HepG2 (cell line): Measurements from ENCODE around the gene ACE. TPM values are rescaled to one million over a fixed set of nuclear protein-coding genes. Genes with fewer than 3 reads are reported as not detected.
A peak's percentile ranks its signal among the peaks of the same experiment; 100 is the strongest.

Experiments
- ADNP ChIP-seq: sonication (generic); formaldehyde crosslinking; IDR thresholded peaks from 2 replicates; pipeline ENCODE4 v1.4.0; 2020; ENCODE audit warnings: missing genetic modification reagents
- BORCS8-MEF2B ChIP-seq: sonication (generic); formaldehyde crosslinking; IDR thresholded peaks from 2 replicates; pipeline ENCODE4 v1.8.0; 2022; ENCODE audit warnings: mild to moderate bottlenecking, missing genetic modification reagents
- CHD2 ChIP-seq: IDR thresholded peaks from 2 replicates; pipeline ENCODE4 v1.6.1; 2011; ENCODE audit warnings: low read depth, low read length, improper control_type of control experiment
- FOXP4 ChIP-seq: sonication (generic); formaldehyde crosslinking; IDR thresholded peaks from 2 replicates; pipeline ENCODE4 v1.4.0; 2020; ENCODE audit warnings: missing genetic modification reagents
- HCFC1 ChIP-seq: fragments of 150-350 bp; IDR thresholded peaks from 2 replicates; pipeline ENCODE4 v1.6.1; 2014; ENCODE audit warnings: low read depth, low read length
- HMGA1 ChIP-seq: sonication (generic); formaldehyde crosslinking; conservative IDR thresholded peaks from 2 replicates; pipeline ENCODE4 v1.4.0; 2020; ENCODE audit warnings: missing genetic modification reagents
- PHF8 ChIP-seq: sonication (generic); formaldehyde crosslinking; IDR thresholded peaks from 2 replicates; pipeline ENCODE4 v1.5.0; 2020; ENCODE audit warnings: missing genetic modification reagents
- REXO4 ChIP-seq: sonication (generic); formaldehyde crosslinking; IDR thresholded peaks from 2 replicates; pipeline ENCODE4 v1.8.0; 2022; ENCODE audit warnings: missing genetic modification reagents, mild to moderate bottlenecking, borderline replicate concordance
- SIN3B ChIP-seq: fragments of 150-350 bp; IDR thresholded peaks from 2 replicates; pipeline ENCODE4 v1.6.1; 2014; ENCODE audit warnings: low read length
- SMAD1 ChIP-seq: sonication (generic); formaldehyde crosslinking; IDR thresholded peaks from 2 replicates; pipeline ENCODE4 v1.4.0; 2020; ENCODE audit warnings: missing genetic modification reagents, low read depth, mild to moderate bottlenecking, borderline replicate concordance
- U2AF2 ChIP-seq: fragments of 200-400 bp; formaldehyde crosslinking; IDR thresholded peaks from 2 replicates; pipeline ENCODE4 v1.6.1; 2017; ENCODE audit warnings: low read depth, mild to moderate bottlenecking, low read length
- ZBTB46 ChIP-seq: sonication (generic); formaldehyde crosslinking; IDR thresholded peaks from 2 replicates; pipeline ENCODE4 v1.4.0; 2020; ENCODE audit warnings: mild to moderate bottlenecking, missing genetic modification reagents, borderline replicate concordance
- ZMAT5 ChIP-seq: sonication (generic); formaldehyde crosslinking; IDR thresholded peaks from 2 replicates; pipeline ENCODE4 v1.5.0; 2020; ENCODE audit warnings: mild to moderate bottlenecking, low read depth, missing genetic modification reagents, borderline replicate concordance
- ZNF207 ChIP-seq: fragments of 450-650 bp; IDR thresholded peaks from 2 replicates; pipeline ENCODE4 v1.6.1; 2016; ENCODE audit warnings: antibody characterized with exemption, borderline replicate concordance
- ZNF710 ChIP-seq: sonication (generic); formaldehyde crosslinking; IDR thresholded peaks from 2 replicates; pipeline ENCODE4 v1.5.0; 2020; ENCODE audit warnings: mild to moderate bottlenecking, missing genetic modification reagents, borderline replicate concordance
- polyA plus RNA-seq, 8 experiments: library from polyadenylated mRNA; depleted of rRNA in 3 of 8; stranded (reverse) in 7 of 8; unstranded in 1 of 8; fragments of >200 nt; fragmentation: Illumina TruSeq in 4 of 8; extraction: Trizol in 4 of 8; gene quantifications; 2 replicates each; pipeline versions ENCODE4 v1.2.1 to v1.2.3, GENCODE V29; 2011 to 2016; ENCODE audit warnings: low read depth in 4 of 8, missing spikeins in 1 of 8, mixed read lengths in 1 of 8; ENCODE audit not compliant: insufficient read depth in 1 of 8
- total RNA-seq, 5 experiments: library from RNA; depleted of rRNA; stranded (reverse); fragments of >200 nt; fragmentation: Illumina TruSeq; extraction: Trizol; gene quantifications; 2 replicates each; pipeline ENCODE4 v1.2.3, GENCODE V29; 2016; ENCODE audit warnings: low read depth in 1 of 5
- TF ChIP-seq, protein P1 (sequence below): sonication (generic); formaldehyde crosslinking; IDR thresholded peaks from 2 replicates; pipeline ENCODE4 v1.4.0; 2020; ENCODE audit warnings: missing genetic modification reagents; ENCODE audit errors: not compliant biosample characterization
- TF ChIP-seq, protein P2 (sequence below): IDR thresholded peaks from 2 replicates; pipeline ENCODE4 v1.6.1; 2012; ENCODE audit warnings: inconsistent platforms
- TF ChIP-seq, protein P3 (sequence below): sonication (generic); formaldehyde crosslinking; IDR thresholded peaks from 2 replicates; pipeline ENCODE4 v1.4.0; 2020; ENCODE audit warnings: missing genetic modification reagents
- TF ChIP-seq, protein P4 (sequence below): sonication (generic); formaldehyde crosslinking; IDR thresholded peaks from 2 replicates; pipeline ENCODE4 v1.4.0; 2020; ENCODE audit warnings: mild to moderate bottlenecking, missing genetic modification reagents

ACE gene
- total and polyA plus RNA-seq, 2 of the 13 experiments (the other 11 are each of a cell fraction or from before 2014, with no cell fraction given): 0.08 to 0.13 TPM

DNA sequence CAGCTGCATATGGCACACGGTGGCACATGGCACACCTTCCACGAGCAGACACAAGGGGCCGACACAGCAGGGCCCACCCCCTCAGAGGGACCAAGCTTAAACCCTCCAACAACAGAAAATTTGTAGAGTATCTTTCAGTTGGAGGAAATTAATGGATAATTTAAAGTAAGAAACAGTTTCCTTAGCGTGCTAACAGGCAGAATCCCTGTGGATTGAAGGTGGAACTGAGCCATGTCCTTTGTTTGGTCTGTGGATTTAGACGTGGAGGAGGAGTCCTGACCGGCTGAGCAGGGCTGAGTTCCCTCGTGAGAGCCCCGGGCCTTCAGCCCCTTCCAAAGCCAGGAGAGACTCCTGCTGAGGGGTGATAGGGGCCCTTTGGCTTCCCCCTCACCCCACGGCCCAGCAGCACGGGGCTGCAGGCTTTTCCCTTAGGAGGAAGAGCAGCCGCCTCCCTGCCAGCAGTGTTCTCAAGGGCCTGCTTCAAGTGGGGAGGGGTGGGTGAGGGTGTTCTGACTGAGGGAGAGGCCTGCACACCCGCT, 29.3 kb upstream of the ACE start (continued):
- no peak for TF ChIP-seq FOXP4 (CRISPR knock-in tag)
- TF ChIP-seq, protein P1, sequence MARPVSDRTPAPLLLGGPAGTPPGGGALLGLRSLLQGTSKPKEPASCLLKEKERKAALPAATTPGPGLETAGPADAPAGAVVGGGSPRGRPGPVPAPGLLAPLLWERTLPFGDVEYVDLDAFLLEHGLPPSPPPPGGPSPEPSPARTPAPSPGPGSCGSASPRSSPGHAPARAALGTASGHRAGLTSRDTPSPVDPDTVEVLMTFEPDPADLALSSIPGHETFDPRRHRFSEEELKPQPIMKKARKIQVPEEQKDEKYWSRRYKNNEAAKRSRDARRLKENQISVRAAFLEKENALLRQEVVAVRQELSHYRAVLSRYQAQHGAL (CRISPR knock-in tag): no peak
- TF ChIP-seq BORCS8-MEF2B: 0 out of 2 replicates have a peak, but pooled peaks have one; percentile 33
- no peak for TF ChIP-seq ZBTB46 (CRISPR knock-in tag)
- no peak for TF ChIP-seq U2AF2
- TF ChIP-seq REXO4 (CRISPR knock-in tag): no peak
- no peak for TF ChIP-seq CHD2
- no peak for TF ChIP-seq HCFC1
- TF ChIP-seq, protein P2, sequence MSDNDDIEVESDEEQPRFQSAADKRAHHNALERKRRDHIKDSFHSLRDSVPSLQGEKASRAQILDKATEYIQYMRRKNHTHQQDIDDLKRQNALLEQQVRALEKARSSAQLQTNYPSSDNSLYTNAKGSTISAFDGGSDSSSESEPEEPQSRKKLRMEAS: 0 out of 2 replicates have a peak, but pooled peaks have one; percentile 24
- no peak for TF ChIP-seq ZMAT5 (CRISPR knock-in tag)
- TF ChIP-seq ADNP (CRISPR knock-in tag): no peak
- TF ChIP-seq ZNF207: no peak
- no peak for TF ChIP-seq SIN3B
- no peak for TF ChIP-seq SMAD1 (CRISPR knock-in tag)
- no peak for TF ChIP-seq ZNF710 (CRISPR knock-in tag)
- 0 out of 2 replicates have a peak, but pooled peaks have one; percentile 21 for TF ChIP-seq PHF8 (CRISPR knock-in tag)
- TF ChIP-seq, protein P3, sequence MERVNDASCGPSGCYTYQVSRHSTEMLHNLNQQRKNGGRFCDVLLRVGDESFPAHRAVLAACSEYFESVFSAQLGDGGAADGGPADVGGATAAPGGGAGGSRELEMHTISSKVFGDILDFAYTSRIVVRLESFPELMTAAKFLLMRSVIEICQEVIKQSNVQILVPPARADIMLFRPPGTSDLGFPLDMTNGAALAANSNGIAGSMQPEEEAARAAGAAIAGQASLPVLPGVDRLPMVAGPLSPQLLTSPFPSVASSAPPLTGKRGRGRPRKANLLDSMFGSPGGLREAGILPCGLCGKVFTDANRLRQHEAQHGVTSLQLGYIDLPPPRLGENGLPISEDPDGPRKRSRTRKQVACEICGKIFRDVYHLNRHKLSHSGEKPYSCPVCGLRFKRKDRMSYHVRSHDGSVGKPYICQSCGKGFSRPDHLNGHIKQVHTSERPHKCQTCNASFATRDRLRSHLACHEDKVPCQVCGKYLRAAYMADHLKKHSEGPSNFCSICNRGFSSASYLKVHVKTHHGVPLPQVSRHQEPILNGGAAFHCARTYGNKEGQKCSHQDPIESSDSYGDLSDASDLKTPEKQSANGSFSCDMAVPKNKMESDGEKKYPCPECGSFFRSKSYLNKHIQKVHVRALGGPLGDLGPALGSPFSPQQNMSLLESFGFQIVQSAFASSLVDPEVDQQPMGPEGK (CRISPR knock-in tag): no peak
- no peak for TF ChIP-seq HMGA1 (CRISPR knock-in tag)
- TF ChIP-seq, protein P4, sequence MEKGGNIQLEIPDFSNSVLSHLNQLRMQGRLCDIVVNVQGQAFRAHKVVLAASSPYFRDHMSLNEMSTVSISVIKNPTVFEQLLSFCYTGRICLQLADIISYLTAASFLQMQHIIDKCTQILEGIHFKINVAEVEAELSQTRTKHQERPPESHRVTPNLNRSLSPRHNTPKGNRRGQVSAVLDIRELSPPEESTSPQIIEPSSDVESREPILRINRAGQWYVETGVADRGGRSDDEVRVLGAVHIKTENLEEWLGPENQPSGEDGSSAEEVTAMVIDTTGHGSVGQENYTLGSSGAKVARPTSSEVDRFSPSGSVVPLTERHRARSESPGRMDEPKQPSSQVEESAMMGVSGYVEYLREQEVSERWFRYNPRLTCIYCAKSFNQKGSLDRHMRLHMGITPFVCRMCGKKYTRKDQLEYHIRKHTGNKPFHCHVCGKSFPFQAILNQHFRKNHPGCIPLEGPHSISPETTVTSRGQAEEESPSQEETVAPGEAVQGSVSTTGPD (CRISPR knock-in tag): no peak
